ENCODE measurements around the gene LYZL4. TPM values are rescaled to one million over a fixed set of nuclear protein-coding genes. Genes with fewer than 3 reads are reported as not detected.

The LYZL4 gene
- total and polyA plus RNA-seq, 12 donors = not detected

DNA sequence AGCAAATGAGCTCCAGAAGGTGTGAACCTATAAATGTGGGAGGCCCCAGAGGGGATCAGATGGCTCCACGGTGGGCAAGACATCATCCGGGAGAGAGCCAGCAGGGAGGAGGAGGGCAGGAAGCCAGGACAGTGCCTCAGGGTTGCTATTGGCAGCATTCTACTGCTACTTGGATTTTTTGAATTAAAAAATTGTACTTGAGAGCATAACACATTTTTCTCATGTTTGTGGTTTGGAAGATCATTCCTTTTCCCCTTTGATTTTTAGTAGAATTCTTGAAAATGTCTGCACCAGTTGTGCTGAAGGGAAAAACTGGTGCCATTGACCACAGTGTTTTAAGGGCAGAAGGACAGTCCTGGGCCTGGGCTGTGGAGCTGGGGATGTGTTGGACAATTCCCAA, 59.2 kb downstream of the LYZL4 start:
- DNase-seq (no peak), ATAC-seq (peak in 1 of 8 donors; percentile 14)
- Histone ChIP-seq H3K4me1 (no peaks in the 10 kb centered on the region), H3K27ac (no peak overlapping the region), H3K9me3 (peaks cover 0 to 8% (median 0%) of the 10 kb centered on the region in 11 donors), H3K36me3 (no peaks in the 10 kb centered on the region), H3K27me3 (peaks cover 0 to 17% (median 2%) of the 10 kb centered on the region in 7 donors), H3K4me3 (no peak overlapping the region)
- TF ChIP-seq, protein P1, sequence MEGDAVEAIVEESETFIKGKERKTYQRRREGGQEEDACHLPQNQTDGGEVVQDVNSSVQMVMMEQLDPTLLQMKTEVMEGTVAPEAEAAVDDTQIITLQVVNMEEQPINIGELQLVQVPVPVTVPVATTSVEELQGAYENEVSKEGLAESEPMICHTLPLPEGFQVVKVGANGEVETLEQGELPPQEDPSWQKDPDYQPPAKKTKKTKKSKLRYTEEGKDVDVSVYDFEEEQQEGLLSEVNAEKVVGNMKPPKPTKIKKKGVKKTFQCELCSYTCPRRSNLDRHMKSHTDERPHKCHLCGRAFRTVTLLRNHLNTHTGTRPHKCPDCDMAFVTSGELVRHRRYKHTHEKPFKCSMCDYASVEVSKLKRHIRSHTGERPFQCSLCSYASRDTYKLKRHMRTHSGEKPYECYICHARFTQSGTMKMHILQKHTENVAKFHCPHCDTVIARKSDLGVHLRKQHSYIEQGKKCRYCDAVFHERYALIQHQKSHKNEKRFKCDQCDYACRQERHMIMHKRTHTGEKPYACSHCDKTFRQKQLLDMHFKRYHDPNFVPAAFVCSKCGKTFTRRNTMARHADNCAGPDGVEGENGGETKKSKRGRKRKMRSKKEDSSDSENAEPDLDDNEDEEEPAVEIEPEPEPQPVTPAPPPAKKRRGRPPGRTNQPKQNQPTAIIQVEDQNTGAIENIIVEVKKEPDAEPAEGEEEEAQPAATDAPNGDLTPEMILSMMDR (IDR thresholded peaks at IDR 0.05) = no peak
- intact Hi-C loops (cut with DNase I) = no loop called here
- WGBS, 2 donors = 45 to 61% methylated on average over 2 of the region's 2 CpGs

DNA sequence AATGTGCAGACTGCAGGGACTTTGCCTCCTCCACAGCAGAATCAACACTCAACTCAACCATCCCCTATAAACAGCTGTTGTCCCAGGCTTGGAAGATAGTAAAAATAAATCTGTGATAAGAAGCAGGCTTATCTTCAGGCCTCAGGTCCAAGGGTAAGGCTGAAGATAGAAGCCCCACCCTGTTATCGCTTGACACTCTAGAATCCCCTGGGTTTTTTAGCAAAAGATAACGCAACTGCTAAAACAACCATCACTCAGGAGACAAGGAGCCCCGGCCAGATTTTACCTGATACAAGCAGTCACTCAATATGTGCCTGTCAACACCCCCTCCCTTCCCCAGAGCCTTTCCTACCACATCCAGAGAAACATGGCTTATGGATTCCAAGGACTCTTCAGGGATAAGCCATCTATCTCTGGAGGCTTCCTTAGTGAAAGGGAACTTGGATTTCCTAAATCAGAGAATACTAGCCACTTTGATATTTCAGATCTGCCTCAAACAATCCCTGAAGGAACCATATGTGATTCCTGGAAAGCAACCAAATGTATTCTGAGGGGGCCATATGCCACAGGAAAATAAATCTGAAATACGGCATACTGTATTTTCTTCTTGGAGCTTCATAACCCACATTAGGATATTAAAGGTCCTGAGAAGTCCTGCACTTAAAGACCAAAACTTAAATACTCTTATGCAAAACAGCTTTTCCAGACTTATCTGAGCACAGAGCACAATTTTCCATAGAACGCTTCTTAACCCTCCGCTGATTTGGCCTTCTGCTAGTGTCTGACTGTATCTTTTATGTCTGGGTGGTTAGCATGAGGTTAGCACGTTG, 60.4 kb downstream of the LYZL4 start:
- TF ChIP-seq, protein P1 (IDR thresholded peaks at IDR 0.05) = no peak
- H3K27ac ChIP-seq = no peak overlapping the region
- 50 to 57% methylated on average over 7 of the region's 7 CpGs for WGBS, 2 donors
- ATAC-seq = no peak
- H3K27me3 ChIP-seq = peaks cover 0 to 17% (median 2%) of the 10 kb centered on the region in 7 donors
- intact Hi-C loops (cut with DNase I) = no loop called here
- H3K4me3 ChIP-seq = no peak overlapping the region
- no peaks in the 10 kb centered on the region for H3K4me1 ChIP-seq
- DNase-seq = no peak
- H3K36me3 ChIP-seq = no peaks in the 10 kb centered on the region
- H3K9me3 ChIP-seq = peaks cover 0 to 4% (median 0%) of the 10 kb centered on the region in 11 donors

DNA sequence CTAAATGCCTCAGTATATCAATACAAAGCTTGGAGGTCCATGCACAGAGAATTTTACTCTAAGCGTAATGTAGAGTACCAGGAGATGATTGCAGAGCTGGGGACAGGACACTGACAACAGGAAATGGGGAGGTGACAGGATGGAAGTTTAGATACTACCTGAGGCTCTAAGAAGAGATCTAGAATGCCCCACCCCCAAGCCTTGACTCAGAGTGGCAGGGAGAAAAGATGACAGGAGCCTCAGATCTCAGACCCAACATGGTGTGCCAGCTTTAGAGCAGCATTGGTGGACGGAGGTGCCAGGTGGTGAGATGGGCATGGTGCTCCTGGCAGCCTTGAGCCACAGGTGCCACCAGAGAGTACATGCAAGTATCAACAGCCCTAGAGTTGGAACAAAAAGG, 62.5 kb downstream of the LYZL4 start:
- H3K27me3 ChIP-seq = peaks cover 0 to 28% (median 2%) of the 10 kb centered on the region in 7 donors
- H3K9me3 ChIP-seq = peaks cover 0 to 4% (median 0%) of the 10 kb centered on the region in 11 donors
- WGBS, 2 donors = 87 to 89% methylated on average over 2 of the region's 2 CpGs
- TF ChIP-seq, protein P1 (IDR thresholded peaks at IDR 0.05) = no peak
- DNase-seq = no peak
- no peak overlapping the region for H3K27ac ChIP-seq
- no peak overlapping the region for H3K4me3 ChIP-seq
- intact Hi-C loops (cut with DNase I) = no loop called here
- ATAC-seq = no peak
- H3K4me1 ChIP-seq = no peaks in the 10 kb centered on the region
- H3K36me3 ChIP-seq = no peaks in the 10 kb centered on the region

Other genes with a start within 250 kb of the LYZL4 start
- gene CCK, start 144.4 kb downstream of the LYZL4 start, total RNA-seq = not detected
- not detected for gene CCK, start 144.4 kb downstream of the LYZL4 start, polyA plus RNA-seq
- gene VIPR1, start 92.0 kb upstream of the LYZL4 start, total RNA-seq = 1 to 10 TPM in 7 of 10 donors, under 1 TPM in 3; 0.76 to 7.3 (median 1.5) TPM
- 1 to 10 TPM; 3.9 to 8.3 TPM for gene VIPR1, start 92.0 kb upstream of the LYZL4 start, polyA plus RNA-seq
- 10 to 100 TPM; 23.8 to 32.9 (median 26.4) TPM for gene SEC22C, start 171.4 kb upstream of the LYZL4 start, total RNA-seq
- 10 to 100 TPM; 21.1 to 21.2 TPM for gene SEC22C, start 171.4 kb upstream of the LYZL4 start, polyA plus RNA-seq
- 10 to 100 TPM in 7 of 10 donors, 1 to 10 TPM in 3; 9.1 to 15.2 (median 11.3) TPM for gene SS18L2, start 180.2 kb upstream of the LYZL4 start, total RNA-seq
- gene SS18L2, start 180.2 kb upstream of the LYZL4 start, polyA plus RNA-seq = 10 to 100 TPM; 31.9 to 35.3 TPM
- 10 to 100 TPM; 19.7 to 28.4 (median 21.9) TPM for gene NKTR, start 190.1 kb upstream of the LYZL4 start, total RNA-seq
- 10 to 100 TPM; 10.2 to 59.3 TPM for gene NKTR, start 190.1 kb upstream of the LYZL4 start, polyA plus RNA-seq
- 100 to 1,000 TPM in 9 of 10 donors, 10 to 100 TPM in 1; 86.7 to 145 (median 112) TPM for gene ZBTB47, start 243.1 kb upstream of the LYZL4 start, total RNA-seq
- gene ZBTB47, start 243.1 kb upstream of the LYZL4 start, polyA plus RNA-seq = 10 to 100 TPM; 52.2 to 68.9 TPM